GM12878 (cell line): ENCODE measurements around the gene CACNG5. TPM values are rescaled to one million over a fixed set of nuclear protein-coding genes. Genes with fewer than 3 reads are reported as not detected.

Experiments
- ATAC-seq: fragments of 200-7000 bp; cut with Tn5 transposase; 3 replicates; pipeline ENCODE4 v1.9.1; 2020; ENCODE audit warnings: mild to moderate bottlenecking, moderate library complexity
- BruUV-seq: library from RNA; stranded (reverse); fragments of 400-500 nt; replicated peaks from 2 replicates; lab custom pipeline; 2021; lab: Mats Ljungman, UMichigan
- CTCF ChIA-PET: fragments of 300-600 bp; sonication (Branson Sonifier 250); formaldehyde crosslinking; extraction: SDS; loops from one replicate; lab custom pipeline; 2021; ENCODE audit warnings: inconsistent platforms; lab: Yijun Ruan, JAX
- POLR2A ChIA-PET: fragments of 350-600 bp; formaldehyde crosslinking; extraction: SDS; loops from one replicate; lab custom pipeline; 2021; ENCODE audit warnings: inconsistent platforms; lab: Charles Lee
- RAD21 ChIA-PET: fragments of 300-600 bp; sonication (Branson Sonifier 250); formaldehyde crosslinking; loops from one replicate; lab custom pipeline; 2023; ENCODE audit warnings: antibody characterized with exemption; ENCODE audit not compliant: unreplicated experiment; lab: Charles Lee
- SMC1A ChIA-PET: fragments of 300-600 bp; sonication (Branson Sonifier 250); formaldehyde crosslinking; loops from one replicate; lab custom pipeline; 2023; ENCODE audit not compliant: unreplicated experiment, uncharacterized antibody; lab: Charles Lee
- DNase-seq: peaks from one replicate; pipeline ENCODE4 v3.0.0-alpha.2; 2011; ENCODE audit warnings: low read depth, low spot score
- FAIRE-seq: peaks from 3 replicates; lab custom pipeline; 2011; peaks lifted over from hg19 to GRCh38; lab: Jason Lieb, UNC
- H2AFZ ChIP-seq: 2 replicates; pipeline ENCODE4 v1.6.0; 2011; ENCODE audit warnings: low read depth, low read length, control low read depth; ENCODE audit not compliant: control insufficient read depth
- H3K27ac ChIP-seq: 2 replicates; pipeline ENCODE4 v1.5.1; 2011; ENCODE audit warnings: control low read depth; ENCODE audit not compliant: control insufficient read depth, insufficient read depth
- H3K27me3 ChIP-seq, 2 experiments: replicated peaks in 1 of 2; 2 replicates each; pipeline versions ENCODE4 v1.6.0 to v1.6.1; 2011; ENCODE audit warnings: low read length in 1 of 2; ENCODE audit not compliant: control insufficient read depth in 2 of 2, insufficient read depth in 2 of 2
- H3K36me3 ChIP-seq, 2 experiments: 2 replicates each; pipeline ENCODE4 v1.5.1; 2011; ENCODE audit warnings: low read length in 1 of 2; ENCODE audit not compliant: control insufficient read depth in 2 of 2, insufficient read depth in 2 of 2
- H3K4me1 ChIP-seq: 2 replicates; pipeline ENCODE4 v1.6.1; 2011; ENCODE audit warnings: mild to moderate bottlenecking, low read length, moderate library complexity, mixed read lengths; ENCODE audit not compliant: control insufficient read depth, insufficient read depth
- H3K4me2 ChIP-seq: 2 replicates; pipeline ENCODE4 v1.6.0; 2011; ENCODE audit warnings: control low read depth; ENCODE audit not compliant: control insufficient read depth, insufficient read depth
- H3K4me3 ChIP-seq: fragments of 200-600 bp; sonication (generic); 2 replicates; pipeline ENCODE4 v1.5.1; 2016
- H3K79me2 ChIP-seq: 2 replicates; pipeline ENCODE4 v1.6.0; 2011; ENCODE audit warnings: low read length; ENCODE audit not compliant: control insufficient read depth, insufficient read depth
- H3K9ac ChIP-seq: 2 replicates; pipeline ENCODE4 v1.8.0; 2011; ENCODE audit warnings: low read length, control low read depth, mixed read lengths; ENCODE audit not compliant: control insufficient read depth, insufficient read depth
- H3K9me3 ChIP-seq: replicated peaks from 3 replicates; pipeline ENCODE4 v1.5.1; 2011; ENCODE audit warnings: mild to moderate bottlenecking, low read length; ENCODE audit not compliant: control insufficient read depth, insufficient read depth
- H4K20me1 ChIP-seq: 2 replicates; pipeline ENCODE4 v1.6.0; 2011; ENCODE audit not compliant: control insufficient read depth, insufficient read depth
- BACH1 ChIP-seq: fragments of 450-650 bp; IDR thresholded peaks from 2 replicates; pipeline ENCODE4 v1.6.1; 2017; ENCODE audit warnings: mild to moderate bottlenecking, borderline replicate concordance
- BRCA1 ChIP-seq: IDR thresholded peaks from 2 replicates; pipeline ENCODE4 v1.6.1; 2011; ENCODE audit warnings: low read depth, low read length, improper control_type of control experiment
- CBX3 ChIP-seq: fragments of 200-600 bp; sonication (generic); IDR thresholded peaks from 2 replicates; pipeline ENCODE4 v1.6.1; 2016; ENCODE audit warnings: low read depth, borderline replicate concordance
- CTCF ChIP-seq, 3 experiments: IDR thresholded peaks in 2 of 3; conservative IDR thresholded peaks in 1 of 3; 2 replicates each; pipeline ENCODE4 v1.5.1; 2011; ENCODE audit warnings: low read depth in 3 of 3, low read length in 3 of 3, mild to moderate bottlenecking in 3 of 3, control low read depth in 2 of 3, moderate library complexity in 2 of 3, inconsistent platforms in 1 of 3, mixed read lengths in 1 of 3; ENCODE audit not compliant: control insufficient read depth in 2 of 3, insufficient read depth in 1 of 3; ENCODE audit errors: extremely low read depth in 1 of 3
- HDGF ChIP-seq: fragments of 450-650 bp; IDR thresholded peaks from 2 replicates; pipeline ENCODE4 v1.6.1; 2016; ENCODE audit warnings: antibody characterized with exemption
- IKZF1 ChIP-seq: fragments of 450-650 bp; conservative IDR thresholded peaks from 2 replicates; pipeline ENCODE4 v1.6.1; 2017; ENCODE audit warnings: antibody characterized with exemption, mild to moderate bottlenecking
- MAX ChIP-seq: IDR thresholded peaks from 2 replicates; pipeline ENCODE4 v1.6.1; 2012; ENCODE audit warnings: low read depth, low read length, improper control_type of control experiment
- MEF2A ChIP-seq: IDR thresholded peaks from 2 replicates; pipeline ENCODE4 v1.6.1; 2011; ENCODE audit warnings: low read depth, mild to moderate bottlenecking, low read length, moderate library complexity; ENCODE audit not compliant: insufficient read depth
- MTA3 ChIP-seq: IDR thresholded peaks from 2 replicates; pipeline ENCODE4 v1.6.1; 2012; ENCODE audit warnings: low read length, inconsistent platforms, borderline replicate concordance
- RAD21 ChIP-seq: IDR thresholded peaks from 2 replicates; pipeline ENCODE4 v1.6.1; 2011; ENCODE audit warnings: mild to moderate bottlenecking, low read depth, low read length, moderate library complexity; ENCODE audit not compliant: insufficient read depth
- SMAD1 ChIP-seq: fragments of 450-650 bp; IDR thresholded peaks from 2 replicates; pipeline ENCODE4 v1.6.1; 2018; ENCODE audit warnings: mild to moderate bottlenecking, low read depth; ENCODE audit not compliant: partially characterized antibody
- SMARCA5 ChIP-seq: fragments of 450-650 bp; IDR thresholded peaks from 2 replicates; pipeline ENCODE4 v1.6.1; 2017; ENCODE audit warnings: mild to moderate bottlenecking
- SMC3 ChIP-seq: IDR thresholded peaks from 2 replicates; pipeline ENCODE4 v1.6.1; 2011; ENCODE audit warnings: low read length, improper control_type of control experiment, borderline replicate concordance
- TBL1XR1 ChIP-seq: IDR thresholded peaks from 2 replicates; pipeline ENCODE4 v1.6.1; 2012; ENCODE audit warnings: low read depth, low read length, improper control_type of control experiment
- YBX1 ChIP-seq: fragments of 450-650 bp; IDR thresholded peaks from 2 replicates; pipeline ENCODE4 v1.6.1; 2016; ENCODE audit warnings: antibody characterized with exemption
- ZBED1 ChIP-seq: IDR thresholded peaks from 2 replicates; pipeline ENCODE4 v1.6.1; 2016; ENCODE audit warnings: borderline replicate concordance
- ZBTB33 ChIP-seq: fragments of 450-650 bp; IDR thresholded peaks from 2 replicates; pipeline ENCODE4 v1.6.1; 2017; ENCODE audit warnings: mild to moderate bottlenecking
- ZNF687 ChIP-seq: fragments of 450-650 bp; IDR thresholded peaks from 2 replicates; pipeline ENCODE4 v1.6.1; 2017; ENCODE audit warnings: mild to moderate bottlenecking, moderate library complexity
- WGBS: methylation state at CpG from one replicate; pipeline ENCODE4 v1.1.6; 2016; ENCODE audit warnings: low lambda C conversion rate; ENCODE audit not compliant: insufficient replicate concordance, insufficient coverage; ENCODE audit errors: missing lambda C conversion rate; 5-methylcytosine and 5-hydroxymethylcytosine counted together
- in situ Hi-C: fragments of 300-500 bp; cut with MboI; formaldehyde crosslinking; loops from 9 replicates; pipeline ENCODE4 v1.14.3; 2018; ENCODE audit warnings: mixed read lengths
- intact Hi-C: fragments of 100-400 bp; cut with micrococcal nuclease; formaldehyde crosslinking; loops from one replicate; pipeline ENCODE4 v1.14.2; 2022; ENCODE audit not compliant: unreplicated experiment
- polyA plus RNA-seq, 11 experiments: library from polyadenylated mRNA; depleted of rRNA in 4 of 11; unstranded in 6 of 11; stranded (reverse) in 5 of 11; fragments of >200 nt; fragmentation: Nextera tagmentation in 4 of 11; fragmentation: Illumina TruSeq in 1 of 11; extraction: Ambion mirVana in 4 of 11; extraction: Trizol in 1 of 11; gene quantifications; 1 replicate in 1 of 11; 2 replicates in 10 of 11; pipeline versions ENCODE4 v1.2.1 to v1.2.3, GENCODE V29; 2011 to 2016; ENCODE audit warnings: inconsistent platforms in 2 of 11, missing spikeins in 2 of 11, low read depth in 1 of 11
- total RNA-seq, 4 experiments: library from RNA; depleted of rRNA in 3 of 4; stranded (reverse); fragments of >200 nt in 3 of 4; fragmentation: Illumina TruSeq in 1 of 4; extraction: Trizol in 1 of 4; gene quantifications; 2 replicates each; pipeline versions ENCODE4 v1.2.1 to v1.2.3, GENCODE V29; 2013 to 2021

CACNG5 gene
- total and polyA plus RNA-seq, 10 of the 15 experiments (the other 5 are each of a cell fraction or from before 2014, with no cell fraction given), result not detected

- no TSS peak for BruUV-seq
- Histone ChIP-seq H3K4me2 (no peak overlapping the region), H3K4me3 (no peak overlapping the region), H4K20me1 (no peaks in the 10 kb centered on the region), H3K9me3 (no peaks in the 10 kb centered on the region), H3K27ac (no peak overlapping the region), H3K36me3 (no peaks in the 10 kb centered on the region; a peak in 1 of 4 replicates), H2AFZ (no peak overlapping the region), H3K4me1 (no peaks in the 10 kb centered on the region), H3K27me3 (no peaks in the 10 kb centered on the region), H3K79me2 (no peaks in the 10 kb centered on the region), H3K9ac (no peak overlapping the region)
- ChIA-PET SMC1A (no interaction called here), CTCF (no interaction called here), POLR2A (no interaction called here), RAD21 (no interaction called here)
- ATAC-seq, result no peak
- WGBS, result 17% methylated on average over 3 of the region's 3 CpGs
- no peak for FAIRE-seq
- no peak for DNase-seq
- in situ Hi-C loops (no loop called here), intact Hi-C loops (no loop called here)
- TF ChIP-seq MAX, result no peak
- no peak for TF ChIP-seq RAD21
- TF ChIP-seq SMC3, result no peak
- no peak for TF ChIP-seq CTCF (IDR thresholded peaks at IDR 0.05 in 2 of 3, conservative IDR thresholded peaks at IDR 0.05 in 1 of 3; ENCODE audit: control insufficient read depth in 2 of 3, extremely low read depth in 1 of 3, insufficient read depth in 1 of 3, low read depth in 3 of 3, low read length in 3 of 3)
- TF ChIP-seq YBX1, result no peak
- no peak for TF ChIP-seq ZBED1
- TF ChIP-seq SMAD1, result no peak
- no peak for TF ChIP-seq IKZF1
- TF ChIP-seq HDGF, result no peak
- TF ChIP-seq SMARCA5, result no peak
- no peak for TF ChIP-seq BRCA1
- TF ChIP-seq MEF2A, result no peak
- TF ChIP-seq MTA3, result no peak
- TF ChIP-seq TBL1XR1, result no peak
- no peak for TF ChIP-seq CBX3
- no peak for TF ChIP-seq BACH1
- TF ChIP-seq ZBTB33, result no peak
- TF ChIP-seq ZNF687, result no peak
Measured at GRCh38 chr17:66795486-66795885, 39.4 kb upstream of the CACNG5 start.
